ENCODE results near the gene ADGRG2. TPM values are rescaled to one million over a fixed set of nuclear protein-coding genes. Genes with fewer than 3 reads are reported as not detected.

ADGRG2 gene
- polyA plus RNA-seq, 1 experiment = 0.04 TPM

DNA sequence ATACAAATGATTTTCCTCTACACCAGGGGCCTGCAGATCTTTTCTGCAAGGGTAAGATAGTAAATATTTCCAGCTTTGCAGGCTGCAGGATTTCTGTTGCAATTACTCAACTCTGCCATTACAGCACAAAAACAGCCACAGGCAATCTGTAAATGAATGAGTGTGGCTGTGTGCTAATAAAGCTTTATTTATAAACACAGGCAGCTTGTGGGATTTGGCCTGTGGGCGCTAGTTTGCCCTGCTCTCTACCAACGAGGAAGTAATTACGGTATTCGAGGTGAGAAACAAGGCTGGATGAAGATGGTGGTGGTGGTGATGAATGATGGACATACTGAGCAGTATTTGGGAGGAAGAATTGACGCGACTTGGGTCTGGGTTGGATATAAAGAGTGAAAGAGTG, 30.7 kb downstream of the ADGRG2 start:
- no peak overlapping the region for H3K27ac ChIP-seq (ENCODE audit: low read depth, low read length)
- no peak for DNase-seq (ENCODE audit: low read depth, low spot score)
- POLR2A ChIA-PET = no interaction called here
- TF ChIP-seq CTCF (IDR thresholded peaks at IDR 0.05; ENCODE audit: low read depth, low read length) = no peak
- H3K4me3 ChIP-seq (ENCODE audit: low read depth, low read length) = no peak overlapping the region
- H3K9me3 ChIP-seq (ENCODE audit: control insufficient read depth, insufficient read depth, low read length) = no peaks in the 10 kb centered on the region
- CTCF ChIA-PET = no interaction called here
- H3K27me3 ChIP-seq (ENCODE audit: control insufficient read depth, insufficient read depth, low read length) = no peaks in the 10 kb centered on the region

- no peaks in the 10 kb centered on the region for H3K9me3 ChIP-seq (ENCODE audit: control insufficient read depth, insufficient read depth, low read length)
Measured at GRCh38 chrX:19089555-19090040, 32.7 kb downstream of the ADGRG2 start.

GRCh38 chrX:19086102-19086772, 36.0 kb downstream of the ADGRG2 start:
- Histone ChIP-seq H3K9me3 (ENCODE audit: control insufficient read depth, insufficient read depth, low read length) (no peaks in the 10 kb centered on the region), H3K27me3 (ENCODE audit: control insufficient read depth, insufficient read depth, low read length) (no peaks in the 10 kb centered on the region), H3K4me3 (ENCODE audit: low read depth, low read length) (no peak overlapping the region), H3K27ac (ENCODE audit: low read depth, low read length) (no peak overlapping the region)
- no peak for TF ChIP-seq CTCF (IDR thresholded peaks at IDR 0.05; ENCODE audit: low read depth, low read length)
- CTCF ChIA-PET = no interaction called here
- POLR2A ChIA-PET = no interaction called here
- DNase-seq (ENCODE audit: low read depth, low spot score) = no peak

More at GRCh38 chrX:19089555-19090040, 32.7 kb downstream of the ADGRG2 start:
- DNase-seq (ENCODE audit: low read depth, low spot score) = no peak
- Histone ChIP-seq H3K27ac (ENCODE audit: low read depth, low read length) (no peak overlapping the region), H3K4me3 (ENCODE audit: low read depth, low read length) (no peak overlapping the region), H3K27me3 (ENCODE audit: control insufficient read depth, insufficient read depth, low read length) (no peaks in the 10 kb centered on the region)
- POLR2A ChIA-PET = no interaction called here
- CTCF ChIA-PET = no interaction called here
- no peak for TF ChIP-seq CTCF (IDR thresholded peaks at IDR 0.05; ENCODE audit: low read depth, low read length)

DNA sequence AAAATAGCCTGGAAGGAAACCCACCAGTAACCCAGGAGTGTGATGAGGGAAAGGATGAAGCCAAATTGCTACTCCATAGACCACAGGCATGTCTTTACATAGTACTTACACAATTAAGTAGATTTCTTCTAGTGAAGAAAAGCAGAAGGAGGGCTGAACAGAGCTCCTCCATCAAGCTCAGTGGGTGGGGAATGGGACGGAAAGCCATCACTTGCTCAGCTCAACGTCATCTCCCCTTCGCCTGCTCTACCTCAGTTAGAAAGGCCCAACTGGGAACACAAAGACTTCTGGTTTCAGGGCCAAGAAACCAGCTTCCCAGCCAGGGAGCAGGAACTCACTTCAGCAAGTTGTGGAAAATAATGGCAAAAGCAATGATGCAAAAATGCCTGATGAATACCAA, 36.6 kb downstream of the ADGRG2 start:
- DNase-seq (ENCODE audit: low read depth, low spot score) = no peak
- Histone ChIP-seq H3K27me3 (ENCODE audit: control insufficient read depth, insufficient read depth, low read length) (no peaks in the 10 kb centered on the region), H3K9me3 (ENCODE audit: control insufficient read depth, insufficient read depth, low read length) (no peaks in the 10 kb centered on the region), H3K27ac (ENCODE audit: low read depth, low read length) (no peak overlapping the region), H3K4me3 (ENCODE audit: low read depth, low read length) (no peak overlapping the region)
- POLR2A ChIA-PET = no interaction called here
- TF ChIP-seq CTCF (IDR thresholded peaks at IDR 0.05; ENCODE audit: low read depth, low read length) = no peak
- CTCF ChIA-PET = no interaction called here

DNA sequence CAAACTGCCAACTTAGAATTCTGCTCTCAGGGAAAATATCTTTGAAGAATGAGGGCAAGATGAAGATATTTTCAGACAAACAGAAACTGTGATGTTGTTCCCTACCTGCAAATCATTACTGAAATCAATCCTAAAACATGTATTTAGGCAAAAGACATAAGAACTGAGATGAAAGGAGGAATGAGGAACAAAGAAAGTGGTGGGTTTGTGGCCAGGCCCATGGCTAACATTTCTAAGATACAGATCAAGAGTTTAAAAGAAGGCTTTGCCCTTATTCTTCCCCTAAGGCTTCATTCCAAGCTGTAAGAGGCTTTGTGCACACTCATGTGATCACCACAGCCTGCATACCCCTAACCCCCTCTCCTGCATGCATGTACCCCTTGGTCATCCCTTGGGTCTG, 46.5 kb downstream of the ADGRG2 start:
- ChIA-PET POLR2A (no interaction called here), CTCF (no interaction called here)
- no peak for TF ChIP-seq CTCF (IDR thresholded peaks at IDR 0.05; ENCODE audit: low read depth, low read length)
- no peak overlapping the region for H3K4me3 ChIP-seq (ENCODE audit: low read depth, low read length)
- H3K9me3 ChIP-seq (ENCODE audit: control insufficient read depth, insufficient read depth, low read length) = no peaks in the 10 kb centered on the region
- no peaks in the 10 kb centered on the region for H3K27me3 ChIP-seq (ENCODE audit: control insufficient read depth, insufficient read depth, low read length)
- no peak overlapping the region for H3K27ac ChIP-seq (ENCODE audit: low read depth, low read length)
- DNase-seq (ENCODE audit: low read depth, low spot score) = no peak
